ENCODE data around the gene GATAD2A. TPM values are rescaled to one million over a fixed set of nuclear protein-coding genes. Genes with fewer than 3 reads are reported as not detected.

GATAD2A gene
- total RNA-seq, 1 donor from 2014 or later = 67.4 TPM

DNA sequence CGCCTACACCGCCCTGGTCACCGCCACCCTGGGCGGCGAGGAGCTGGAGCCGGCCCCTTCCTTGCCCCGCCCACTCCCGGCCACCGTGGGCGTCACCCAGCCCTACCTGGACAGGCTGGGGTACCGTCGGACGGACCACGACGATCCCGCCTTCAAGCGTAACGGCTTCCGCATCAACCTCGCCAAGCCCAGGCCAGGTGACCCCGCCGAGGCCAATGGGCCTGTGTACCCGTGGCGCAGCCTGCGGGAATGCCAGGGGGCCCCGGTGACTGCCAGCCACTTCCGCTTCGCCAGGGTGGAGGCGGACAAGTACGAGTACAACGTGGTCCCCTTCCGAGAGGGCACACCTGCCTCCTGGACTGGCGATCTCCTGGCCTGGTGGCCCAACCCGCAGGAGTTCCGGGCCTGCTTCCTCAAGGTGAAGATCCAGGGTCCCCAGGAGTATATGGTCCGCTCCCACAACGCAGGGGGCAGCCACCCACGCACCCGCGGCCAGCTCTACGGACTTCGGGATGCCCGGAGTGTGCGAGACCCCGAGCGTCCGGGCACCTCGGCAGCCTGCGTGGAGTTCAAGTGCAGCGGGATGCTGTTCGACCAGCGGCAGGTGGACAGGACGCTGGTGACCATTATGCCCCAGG lies 139.6 kb downstream of the GATAD2A start:
- DNase-seq (ENCODE audit: low read depth, low spot score) = no peak

DNA sequence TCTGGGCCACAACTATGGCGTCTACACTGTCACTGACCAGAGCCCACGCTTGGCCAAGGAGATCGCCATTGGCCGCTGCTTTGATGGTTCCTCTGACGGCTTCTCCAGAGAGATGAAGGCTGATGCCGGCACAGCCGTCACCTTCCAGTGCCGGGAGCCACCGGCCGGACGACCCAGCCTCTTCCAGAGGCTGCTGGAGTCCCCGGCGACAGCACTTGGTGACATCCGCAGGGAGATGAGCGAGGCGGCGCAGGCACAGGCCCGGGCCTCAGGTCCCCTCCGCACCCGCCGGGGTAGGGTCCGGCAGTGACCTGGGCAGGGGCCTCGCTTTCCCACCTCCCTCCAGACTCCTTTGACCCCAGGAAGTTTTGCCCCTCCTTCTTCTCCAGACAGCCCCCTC lies 140.2 kb downstream of the GATAD2A start:
- DNase-seq (ENCODE audit: low read depth, low spot score) = no peak

DNA sequence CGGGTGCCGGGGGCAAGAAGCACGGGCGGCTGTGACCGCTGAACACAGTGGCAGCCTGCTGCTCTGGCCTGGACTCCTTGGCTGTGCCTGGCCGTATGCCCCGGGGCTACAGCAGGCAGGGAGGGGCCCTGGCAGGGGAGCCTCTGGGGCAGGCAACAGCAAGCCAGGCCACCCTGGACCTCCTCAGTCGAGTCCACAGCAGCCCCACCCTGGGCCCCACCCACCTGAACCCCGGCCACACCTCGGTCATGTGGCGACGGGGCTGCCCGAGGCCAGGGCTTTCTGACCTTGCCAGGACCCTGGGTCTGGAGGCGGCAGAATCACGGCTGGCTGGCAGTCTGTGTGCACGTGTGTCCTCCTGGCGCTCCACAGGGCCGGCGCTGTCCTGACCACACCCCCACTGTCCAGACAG lies 141.3 kb downstream of the GATAD2A start:
- no peak for DNase-seq (ENCODE audit: low read depth, low spot score)

DNA sequence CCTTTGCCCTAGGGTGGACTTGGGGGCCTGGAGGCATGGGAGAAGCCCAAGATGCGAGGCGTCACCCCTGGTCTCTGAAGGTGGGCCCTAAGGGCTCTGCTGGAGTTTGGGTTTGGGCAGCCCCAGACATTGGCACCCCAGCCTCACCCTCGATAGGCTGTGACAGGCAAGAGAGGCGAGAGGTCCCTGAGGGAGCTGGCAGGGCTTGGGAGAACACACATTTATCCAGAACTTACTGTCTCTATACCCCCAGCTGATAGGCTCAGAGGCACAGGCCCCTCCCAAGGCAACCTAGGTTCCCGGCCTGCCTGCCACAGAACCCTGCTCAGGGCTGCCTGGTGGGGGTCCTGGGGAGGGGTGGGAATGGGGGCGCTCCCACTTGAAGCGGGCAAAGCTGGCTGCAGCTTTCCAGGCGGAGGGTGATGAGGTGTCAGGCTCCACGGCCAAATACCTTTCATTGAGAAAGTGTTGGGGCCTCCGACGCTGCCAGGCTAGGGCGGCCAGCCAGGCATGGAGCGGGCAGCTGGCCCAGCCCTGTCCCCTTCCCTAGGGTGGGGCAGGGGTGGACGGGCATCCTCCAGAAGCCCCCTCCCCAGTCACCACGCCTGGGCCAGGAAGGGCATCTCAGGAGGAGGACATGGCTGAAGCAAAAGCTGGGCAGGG lies 142.3 kb downstream of the GATAD2A start:
- DNase-seq (ENCODE audit: low read depth, low spot score) = no peak

DNA sequence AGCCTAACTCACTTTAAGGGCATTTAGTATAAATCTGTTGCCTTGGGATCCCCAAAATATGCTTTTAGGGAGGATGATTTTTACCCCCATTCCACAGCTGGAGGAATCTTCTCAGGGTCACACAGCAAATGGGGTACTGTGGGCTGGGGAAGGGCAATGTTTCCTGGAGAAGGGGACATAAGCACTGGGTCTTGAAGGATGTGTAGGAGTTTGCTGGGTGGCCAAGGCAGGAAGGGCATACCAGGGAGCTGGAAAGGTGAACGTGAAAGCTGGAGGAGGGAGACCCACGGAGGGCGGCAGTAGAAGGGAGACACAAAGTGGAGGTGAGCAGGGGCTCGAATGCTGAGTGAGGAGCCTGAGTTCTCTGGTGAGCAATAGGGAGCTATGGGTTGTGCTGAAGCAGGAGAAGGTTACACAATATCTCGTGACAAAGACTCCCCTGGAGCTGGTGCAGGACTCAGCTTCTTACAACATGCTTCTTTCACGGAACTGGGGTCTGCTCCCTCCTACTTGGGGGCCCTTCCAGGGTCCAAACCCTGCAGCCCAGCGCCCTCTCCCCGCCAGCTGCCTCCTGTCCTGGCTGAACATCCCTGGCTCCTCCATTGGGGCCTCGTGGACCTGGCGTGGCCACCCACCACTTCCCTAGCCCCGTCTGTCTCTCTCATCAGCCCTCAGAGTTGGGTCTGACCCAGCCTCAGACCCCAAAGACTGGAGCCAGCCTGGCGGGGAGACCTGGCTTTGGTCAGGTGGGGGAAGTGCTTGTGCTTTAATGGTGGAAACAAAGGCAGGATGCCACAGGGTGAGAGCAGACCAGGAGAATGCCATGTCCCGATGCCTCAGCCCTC lies 143.7 kb downstream of the GATAD2A start:
- DNase-seq (ENCODE audit: low read depth, low spot score) = no peak

DNA sequence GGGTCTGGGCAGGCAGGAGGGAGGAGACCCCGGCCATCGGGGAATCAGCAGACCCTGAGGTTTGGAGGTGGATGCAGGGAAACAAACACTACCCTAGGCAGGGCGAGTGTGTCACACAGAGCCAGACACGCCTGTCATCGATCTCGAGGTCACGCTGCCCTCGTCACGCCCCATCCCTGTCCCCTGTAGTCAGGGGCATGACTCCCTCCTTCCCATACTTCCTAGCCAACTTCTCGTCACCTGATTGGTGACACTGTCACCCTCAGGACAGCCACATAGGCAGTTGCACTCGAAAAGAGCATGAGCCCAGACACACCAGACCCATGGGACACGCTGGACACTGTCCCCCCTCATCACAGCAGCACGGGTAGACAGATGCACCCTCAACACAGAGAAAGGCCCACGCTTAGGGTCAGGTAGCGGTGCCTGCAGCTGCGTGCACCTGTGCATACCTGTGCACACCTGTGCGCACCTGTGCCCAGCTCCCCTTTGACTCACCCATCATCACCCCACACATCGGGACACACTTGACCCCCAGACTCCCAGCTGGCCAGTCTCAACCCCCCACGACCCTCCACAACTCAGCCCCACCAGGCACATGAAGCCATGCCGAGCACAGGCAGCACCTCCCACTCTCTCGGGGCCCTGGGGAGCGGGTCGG lies 144.5 kb downstream of the GATAD2A start:
- DNase-seq (ENCODE audit: low read depth, low spot score) = no peak

DNA sequence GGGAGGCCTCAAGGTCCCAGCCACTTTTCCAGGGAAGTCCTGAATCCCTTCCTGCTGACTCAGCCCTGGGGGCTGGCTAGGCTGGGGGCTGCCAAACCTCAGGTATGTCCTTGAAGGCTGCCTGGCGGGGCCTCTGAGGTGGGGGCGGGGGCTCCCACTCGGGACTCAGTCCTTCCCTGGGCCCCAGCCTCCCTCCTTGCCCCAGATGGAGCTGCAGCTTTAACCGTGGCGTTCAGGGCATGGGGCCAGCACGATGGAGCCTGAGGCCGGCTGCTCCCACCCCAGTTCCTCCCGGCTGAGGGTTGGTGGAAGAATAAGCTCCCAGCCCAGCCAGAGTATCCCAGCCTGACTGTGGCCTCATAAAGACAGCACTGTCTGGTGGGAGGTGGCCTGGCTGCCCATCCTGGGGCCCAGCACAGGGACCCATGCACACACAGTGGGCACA lies 145.0 kb downstream of the GATAD2A start:
- no peak for DNase-seq (ENCODE audit: low read depth, low spot score)

DNA sequence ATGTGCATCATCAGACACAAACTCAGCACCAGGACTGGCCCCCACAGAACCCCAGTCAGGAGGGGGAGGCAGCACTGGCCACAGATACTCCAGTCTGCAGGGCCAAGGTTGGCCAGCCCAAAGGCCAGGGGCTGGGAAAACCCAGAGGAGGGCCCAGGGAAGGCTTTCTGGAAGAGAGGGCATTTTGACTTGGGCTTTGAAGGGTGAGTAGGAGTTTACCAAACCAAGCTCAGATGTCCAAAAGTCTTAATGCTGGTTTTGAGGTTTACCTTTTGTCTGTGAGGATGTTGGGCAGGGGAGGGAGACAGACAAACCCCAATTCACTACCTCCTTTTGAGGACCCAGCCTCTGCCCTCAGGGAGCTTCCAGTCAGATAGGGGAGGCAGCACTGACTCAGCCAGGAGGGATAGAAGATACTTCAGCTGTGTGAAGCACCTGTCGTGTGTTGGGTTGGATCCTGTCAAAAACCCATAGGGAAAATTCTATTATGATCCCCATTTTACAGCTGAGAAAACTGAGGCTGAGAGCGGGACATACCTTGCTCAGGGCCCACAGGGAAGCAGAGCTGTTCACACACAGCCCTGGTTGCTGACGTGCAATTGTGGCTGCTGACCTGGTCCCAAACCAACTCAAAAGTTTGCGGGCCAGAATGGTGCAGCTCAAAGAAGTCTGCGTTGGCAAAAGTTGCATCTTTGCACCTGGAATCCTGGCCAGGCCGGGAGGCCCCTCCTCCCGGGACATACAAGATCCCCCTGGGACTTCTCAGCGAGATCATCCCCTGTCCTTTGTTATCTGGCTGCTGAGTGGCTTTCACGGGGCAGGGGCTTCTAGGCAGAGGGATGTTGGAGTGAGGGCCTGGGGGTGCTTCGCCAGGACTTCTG lies 145.7 kb downstream of the GATAD2A start:
- no peak for DNase-seq (ENCODE audit: low read depth, low spot score)

DNA sequence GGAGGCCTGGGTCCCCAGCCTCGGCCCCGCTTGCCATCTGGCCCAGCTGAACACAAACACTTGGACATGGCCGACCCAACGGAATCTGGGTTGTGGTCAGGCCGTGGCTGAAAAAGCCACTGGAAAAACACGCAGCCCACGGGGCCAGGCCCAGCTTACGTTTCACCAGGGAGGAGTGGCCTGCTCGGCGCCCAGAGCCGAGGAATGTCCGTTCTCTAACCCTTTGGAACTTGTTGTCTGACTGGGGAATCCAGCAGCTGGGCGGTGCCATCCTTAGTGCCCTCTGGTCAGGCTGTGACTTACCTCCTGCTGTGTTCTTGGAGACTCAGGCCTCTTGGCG lies 146.3 kb downstream of the GATAD2A start:
- DNase-seq (ENCODE audit: low read depth, low spot score) = no peak

DNA sequence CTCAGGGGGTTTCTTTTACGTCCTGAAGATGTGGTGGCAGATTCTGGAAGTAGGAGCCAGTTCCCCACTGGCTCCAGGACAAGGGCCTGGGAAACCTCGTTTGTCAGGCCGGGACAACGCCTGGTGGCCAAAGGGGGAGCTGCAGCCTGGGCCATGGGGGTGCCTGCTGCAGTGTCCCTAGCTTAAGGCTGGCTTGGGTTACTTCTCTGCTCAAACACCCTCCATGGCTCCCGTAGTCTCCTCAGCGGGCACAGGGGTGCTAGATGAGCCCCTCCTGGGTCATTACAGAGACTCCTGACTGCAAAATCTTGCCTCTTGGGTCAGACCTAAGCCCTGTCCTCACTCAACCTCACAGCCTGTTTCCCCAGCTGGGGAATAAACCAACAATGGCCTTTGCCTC lies 147.3 kb downstream of the GATAD2A start:
- DNase-seq (ENCODE audit: low read depth, low spot score) = no peak

DNA sequence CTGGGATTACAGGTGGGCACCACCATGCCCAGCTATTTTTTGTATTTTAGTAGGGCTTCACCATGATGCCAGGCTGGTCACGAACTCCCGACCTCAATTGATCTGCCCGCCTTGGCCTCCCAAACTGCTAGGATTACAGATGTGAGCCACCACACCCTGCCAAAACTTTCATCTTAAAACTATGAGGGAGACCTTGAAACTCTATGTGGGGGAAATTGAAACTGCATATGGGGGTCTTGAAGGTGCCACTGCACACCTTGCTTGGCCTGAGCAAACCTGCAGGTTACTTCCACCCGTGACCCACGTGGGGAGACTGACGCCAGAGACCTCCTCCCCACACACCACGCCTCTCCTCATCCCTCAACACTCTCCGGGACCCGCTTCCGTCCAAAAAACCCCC lies 148.2 kb downstream of the GATAD2A start:
- no peak for DNase-seq (ENCODE audit: low read depth, low spot score)

DNA sequence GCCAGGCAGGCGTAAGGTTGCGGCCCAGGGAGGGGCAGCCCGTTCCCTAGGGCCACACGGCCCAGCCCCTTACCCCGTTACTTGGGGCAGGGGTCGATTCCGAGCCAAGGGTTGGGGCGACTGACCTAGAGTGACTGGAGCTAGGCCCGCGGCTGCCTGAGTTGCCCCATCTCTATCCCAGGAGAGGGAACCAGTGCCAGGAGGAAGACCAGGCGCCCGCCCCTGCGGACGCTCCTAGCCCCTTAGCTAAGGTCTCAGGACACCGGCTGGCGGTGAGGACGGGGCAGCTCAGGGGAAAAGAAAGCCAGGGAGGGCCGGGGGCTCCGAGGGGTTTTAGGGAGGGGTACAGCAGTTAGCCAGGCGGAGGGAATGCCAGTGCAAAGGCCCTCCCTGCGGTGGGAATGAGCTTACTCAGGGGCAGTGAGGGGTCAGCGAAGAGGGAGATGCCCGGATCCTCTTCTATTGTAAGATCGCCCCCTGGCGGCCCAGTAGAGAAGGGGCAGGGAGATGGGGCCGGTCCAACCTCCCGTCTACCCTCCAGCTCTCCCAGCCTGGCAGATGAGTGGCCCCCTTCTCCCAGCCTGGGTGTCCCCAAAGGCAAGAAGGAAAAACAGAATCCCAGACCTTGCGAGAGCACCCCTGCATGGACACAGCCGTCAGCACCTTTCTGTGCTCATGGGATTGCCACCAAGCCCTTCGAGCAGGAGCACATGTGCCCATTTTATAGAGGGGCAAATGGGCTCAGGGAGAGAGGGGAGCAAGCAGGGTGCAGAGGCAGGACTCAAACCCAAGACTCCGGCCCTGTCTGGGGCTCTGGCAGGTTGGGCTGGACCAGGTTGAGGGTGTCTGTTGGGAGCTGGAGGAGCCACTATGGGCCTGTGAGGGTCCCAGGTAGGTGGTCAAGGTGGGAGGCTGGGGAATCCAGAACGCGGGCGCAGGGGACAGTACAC lies 148.9 kb downstream of the GATAD2A start:
- DNase-seq (ENCODE audit: low read depth, low spot score) = no peak

DNA sequence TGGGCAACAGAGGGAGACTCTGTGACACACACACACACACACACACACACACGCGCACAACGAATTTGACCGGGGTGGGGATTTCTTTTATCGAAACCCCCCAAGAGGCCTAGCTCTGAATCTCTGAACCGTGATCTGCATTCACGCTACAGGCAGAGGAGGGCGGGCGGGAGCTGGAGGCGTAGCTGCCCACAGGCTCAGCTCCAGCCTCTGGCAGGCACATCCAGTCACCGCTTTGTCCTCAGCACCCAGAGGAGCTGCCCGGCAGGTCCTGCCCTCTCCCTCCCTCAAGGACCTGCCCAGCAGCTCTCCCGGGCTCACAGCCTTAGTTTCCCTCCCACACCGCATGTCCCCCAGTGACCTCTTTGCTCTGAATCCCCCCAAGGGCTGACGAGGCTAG lies 152.6 kb downstream of the GATAD2A start:
- DNase-seq (ENCODE audit: low read depth, low spot score) = no peak

Other genes starting within 250 kb of the GATAD2A start
- gene MEF2B, start 235.4 kb upstream of the GATAD2A start, total RNA-seq = 0.11 and 0.13 TPM in 2 replicates
- gene BORCS8, start 213.5 kb upstream of the GATAD2A start, total RNA-seq = 27.4 and 29.2 TPM in 2 replicates
- gene RFXANK, start 213.4 kb upstream of the GATAD2A start, total RNA-seq = 60.7 and 82.3 TPM in 2 replicates
- gene NR2C2AP, start 202.3 kb upstream of the GATAD2A start, total RNA-seq = 11.4 and 19.5 TPM in 2 replicates
- not detected in 2 replicates for gene NCAN, start 193.7 kb upstream of the GATAD2A start, total RNA-seq
- gene TM6SF2, start 132.4 kb upstream of the GATAD2A start, total RNA-seq = not detected in 2 replicates
- gene SUGP1, start 85.2 kb upstream of the GATAD2A start, total RNA-seq = 23.9 and 28.7 TPM in 2 replicates
- 23.7 and 29.1 TPM in 2 replicates for gene MAU2, start 84.8 kb upstream of the GATAD2A start, total RNA-seq
- 0.79 and 1.3 TPM in 2 replicates for gene TSSK6, start 109.9 kb downstream of the GATAD2A start, total RNA-seq
- gene NDUFA13, start 110.5 kb downstream of the GATAD2A start, total RNA-seq = 152 and 173 TPM in 2 replicates
- gene YJEFN3, start 123.2 kb downstream of the GATAD2A start, total RNA-seq = 0.13 and 0.28 TPM in 2 replicates
- gene CILP2, start 132.6 kb downstream of the GATAD2A start, total RNA-seq = not detected in 2 replicates
- gene PBX4, start 213.0 kb downstream of the GATAD2A start, total RNA-seq = 0.07 TPM in 2 replicates
- 0.33 and 0.53 TPM in 2 replicates for gene LPAR2, start 222.5 kb downstream of the GATAD2A start, total RNA-seq
- gene GMIP, start 238.0 kb downstream of the GATAD2A start, total RNA-seq = 7.2 and 9.2 TPM in 2 replicates

Measured in pulmonary artery endothelial cell (primary cell).